ENCODE data around the gene TRAPPC12.

DNA sequence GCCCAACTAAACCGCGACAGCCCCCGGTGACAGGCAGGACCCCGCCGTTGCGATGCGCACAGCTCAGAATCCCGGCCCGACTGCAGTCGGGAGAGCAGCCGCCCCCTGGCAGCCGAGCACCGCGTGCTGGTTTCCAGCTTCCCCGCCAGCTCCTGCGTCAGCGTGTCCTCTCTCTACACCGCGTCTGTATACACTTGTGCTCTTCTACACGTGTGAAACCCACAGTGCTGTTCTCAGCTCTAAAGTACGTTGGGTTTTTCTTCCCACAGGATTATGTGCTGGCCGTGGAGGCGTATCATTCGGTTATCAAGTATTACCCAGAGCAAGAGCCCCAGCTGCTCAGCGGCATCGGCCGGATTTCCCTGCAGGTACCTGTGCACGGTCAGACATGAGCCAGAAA lies 85.8 kb downstream of the TRAPPC12 start:
- TF ChIP-seq, protein P1, sequence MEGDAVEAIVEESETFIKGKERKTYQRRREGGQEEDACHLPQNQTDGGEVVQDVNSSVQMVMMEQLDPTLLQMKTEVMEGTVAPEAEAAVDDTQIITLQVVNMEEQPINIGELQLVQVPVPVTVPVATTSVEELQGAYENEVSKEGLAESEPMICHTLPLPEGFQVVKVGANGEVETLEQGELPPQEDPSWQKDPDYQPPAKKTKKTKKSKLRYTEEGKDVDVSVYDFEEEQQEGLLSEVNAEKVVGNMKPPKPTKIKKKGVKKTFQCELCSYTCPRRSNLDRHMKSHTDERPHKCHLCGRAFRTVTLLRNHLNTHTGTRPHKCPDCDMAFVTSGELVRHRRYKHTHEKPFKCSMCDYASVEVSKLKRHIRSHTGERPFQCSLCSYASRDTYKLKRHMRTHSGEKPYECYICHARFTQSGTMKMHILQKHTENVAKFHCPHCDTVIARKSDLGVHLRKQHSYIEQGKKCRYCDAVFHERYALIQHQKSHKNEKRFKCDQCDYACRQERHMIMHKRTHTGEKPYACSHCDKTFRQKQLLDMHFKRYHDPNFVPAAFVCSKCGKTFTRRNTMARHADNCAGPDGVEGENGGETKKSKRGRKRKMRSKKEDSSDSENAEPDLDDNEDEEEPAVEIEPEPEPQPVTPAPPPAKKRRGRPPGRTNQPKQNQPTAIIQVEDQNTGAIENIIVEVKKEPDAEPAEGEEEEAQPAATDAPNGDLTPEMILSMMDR (IDR thresholded peaks at IDR 0.05; ENCODE audit: poor library complexity, severe bottlenecking), result no peak
- no peak for TF ChIP-seq REST (IDR thresholded peaks at IDR 0.05; ENCODE audit: borderline replicate concordance)
